B cell (primary cell): ENCODE measurements around the gene CARD10.

Experiments
- CTCF ChIP-seq: fragments of 200-600 bp; IDR thresholded peaks from one replicate; pipeline ENCODE4 v1.8.0; 2022; ENCODE audit warnings: antibody characterized with exemption, mild to moderate bottlenecking
- EZH2 ChIP-seq: IDR thresholded peaks from 2 replicates; pipeline ENCODE4 v1.6.1; 2012; ENCODE audit warnings: borderline replicate concordance, low read depth, mild to moderate bottlenecking, moderate library complexity, low read length; ENCODE audit not compliant: insufficient read depth, poor library complexity, severe bottlenecking

GRCh38 chr22:37485395-37486223 is 33.6 kb downstream of the CARD10 start:
- no peak for TF ChIP-seq CTCF
- TF ChIP-seq EZH2: no peak
